Stimulated activated CD4-positive, alpha-beta T cell treated with anti-CD3 and anti-CD28 coated beads, Interleukin-12 subunit alpha, Interleukin-12 subunit beta, amount 100 ng/mL, for 48 hours (primary cell): ENCODE data around the gene KCNQ4.

Experiments
- DNase-seq, 3 donors: peaks; one replicate each; pipeline ENCODE4 v3.0.0-alpha.2; 2020; ENCODE audit warnings: low read depth in 2 of 3, low spot score in 1 of 3

The KCNQ4 gene

DNA sequence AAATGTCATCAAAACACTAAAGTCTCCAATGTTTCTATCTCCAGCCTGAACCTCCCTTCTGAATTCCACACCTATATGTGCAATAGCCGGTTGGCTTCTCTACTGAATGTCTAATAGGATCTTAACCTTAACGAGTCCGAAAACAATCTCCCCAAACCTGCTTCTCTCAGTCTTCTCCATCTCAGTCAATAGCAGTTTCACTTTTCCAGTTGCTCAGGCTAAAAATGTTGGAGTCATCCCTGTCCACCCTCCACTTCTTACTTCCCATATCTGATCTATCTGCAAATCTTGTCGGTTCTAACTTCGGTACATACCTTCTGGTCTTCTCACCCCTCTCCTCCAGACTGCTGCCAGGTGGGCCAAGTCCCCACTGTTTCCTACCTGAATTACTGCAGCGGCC lies 104.1 kb downstream of the KCNQ4 start:
- DNase-seq, result no peak
